NCI-H82 treated with DMSO at 0.1 percent for 48 hours (cell line): Measurements from ENCODE around the gene ELP5.

Source experiments
- DNase-seq: peaks from one replicate; lab custom pipeline; 2025; ENCODE audit not compliant: unreplicated experiment; lab: John Stamatoyannopoulos, UW

ELP5 gene

GRCh38 chr17:7252176-7253043, at the start of gene ELP5:
TSS of gene ELP5 (plus strand) at chr17:7252215. CDS start at chr17:7252551, 336 bp downstream.
- peak; percentile 92 for DNase-seq

GRCh38 chr17:7203391-7203790, 48.6 kb upstream of the ELP5 start:
- DNase-seq: no peak

GRCh38 chr17:7204336-7204735, 47.7 kb upstream of the ELP5 start:
- DNase-seq: peak; percentile 33

GRCh38 chr17:7204828-7205461, 47.1 kb upstream of the ELP5 start:
- DNase-seq: peak; percentile 64

GRCh38 chr17:7205561-7205960, 46.5 kb upstream of the ELP5 start:
- DNase-seq: no peak

- no peak for DNase-seq
These were observed 44.7 kb upstream of the ELP5 start for GRCh38 chr17:7207120-7208001.

- peak; percentile 70 for DNase-seq
These were observed 43.9 kb upstream of the ELP5 start for GRCh38 chr17:7208027-7208571.

GRCh38 chr17:7208754-7209460, 43.1 kb upstream of the ELP5 start:
- peak; percentile 93 for DNase-seq

GRCh38 chr17:7211491-7212273, 40.3 kb upstream of the ELP5 start:
- peak; percentile 36 for DNase-seq

GRCh38 chr17:7213895-7214299, 38.1 kb upstream of the ELP5 start:
- DNase-seq: peak; percentile 93

GRCh38 chr17:7214300-7215135, 37.5 kb upstream of the ELP5 start:
- peak; percentile 98 for DNase-seq

GRCh38 chr17:7215136-7215638, 36.8 kb upstream of the ELP5 start:
- no peak for DNase-seq

- peak; percentile 40 for DNase-seq
These were observed 36.3 kb upstream of the ELP5 start for GRCh38 chr17:7215652-7216180.

- no peak for DNase-seq
These were observed 35.5 kb upstream of the ELP5 start for GRCh38 chr17:7216242-7217112.

GRCh38 chr17:7217113-7217987, 34.7 kb upstream of the ELP5 start:
- DNase-seq: peak; percentile 51

- no peak for DNase-seq
These were observed 33.8 kb upstream of the ELP5 start for GRCh38 chr17:7218166-7218565.
